B cell (primary cell): ENCODE measurements around the gene RNF150.

Experiments
- CTCF ChIP-seq: fragments of 200-600 bp; IDR thresholded peaks from one replicate; pipeline ENCODE4 v1.8.0; 2022; ENCODE audit warnings: antibody characterized with exemption, mild to moderate bottlenecking
- EZH2 ChIP-seq: IDR thresholded peaks from 2 replicates; pipeline ENCODE4 v1.6.1; 2012; ENCODE audit warnings: borderline replicate concordance, low read depth, mild to moderate bottlenecking, moderate library complexity, low read length; ENCODE audit not compliant: insufficient read depth, poor library complexity, severe bottlenecking

DNA sequence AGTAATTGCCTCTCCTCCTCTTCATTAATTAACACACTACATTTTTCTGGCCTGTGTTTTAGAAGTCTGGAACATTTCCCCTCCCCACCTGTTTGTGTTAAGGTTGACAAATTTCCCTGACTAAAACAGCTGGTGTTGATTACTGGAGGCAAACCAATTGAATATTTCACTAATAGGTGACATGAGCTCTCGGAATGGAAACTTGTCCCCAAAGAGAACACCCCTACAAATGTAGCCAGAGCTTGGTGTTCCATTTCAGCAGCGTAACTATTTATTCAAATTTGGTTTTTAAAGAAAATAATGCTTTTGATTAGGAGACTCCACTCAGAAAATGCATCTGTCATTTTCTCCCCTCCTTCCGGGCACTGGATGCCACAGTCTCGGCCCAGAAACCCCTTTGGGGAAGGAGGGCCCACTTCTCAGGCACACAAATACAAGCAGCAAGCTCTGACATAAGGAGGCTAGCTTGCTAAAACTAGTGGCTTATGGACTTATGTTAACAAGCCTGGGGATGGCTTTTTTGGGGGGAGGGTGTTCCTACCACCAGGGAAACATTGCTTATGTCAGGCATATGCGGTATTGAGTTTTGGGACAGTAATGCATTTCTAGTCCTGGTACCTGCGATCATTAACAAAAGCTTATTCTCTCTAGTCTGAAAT is 2.2 kb downstream of the RNF150 start:
- TF ChIP-seq CTCF (no peak), EZH2 (no peak)
